Measurements from ENCODE around the gene FAM20B. TPM values are rescaled to one million over a fixed set of nuclear protein-coding genes. Genes with fewer than 3 reads are reported as not detected.
A peak's percentile ranks its signal among the peaks of the same experiment; 100 is the strongest.

Gene FAM20B
- total and polyA plus RNA-seq, 2 experiments from 2014 or later, result 5.3 to 22.5 TPM

DNA sequence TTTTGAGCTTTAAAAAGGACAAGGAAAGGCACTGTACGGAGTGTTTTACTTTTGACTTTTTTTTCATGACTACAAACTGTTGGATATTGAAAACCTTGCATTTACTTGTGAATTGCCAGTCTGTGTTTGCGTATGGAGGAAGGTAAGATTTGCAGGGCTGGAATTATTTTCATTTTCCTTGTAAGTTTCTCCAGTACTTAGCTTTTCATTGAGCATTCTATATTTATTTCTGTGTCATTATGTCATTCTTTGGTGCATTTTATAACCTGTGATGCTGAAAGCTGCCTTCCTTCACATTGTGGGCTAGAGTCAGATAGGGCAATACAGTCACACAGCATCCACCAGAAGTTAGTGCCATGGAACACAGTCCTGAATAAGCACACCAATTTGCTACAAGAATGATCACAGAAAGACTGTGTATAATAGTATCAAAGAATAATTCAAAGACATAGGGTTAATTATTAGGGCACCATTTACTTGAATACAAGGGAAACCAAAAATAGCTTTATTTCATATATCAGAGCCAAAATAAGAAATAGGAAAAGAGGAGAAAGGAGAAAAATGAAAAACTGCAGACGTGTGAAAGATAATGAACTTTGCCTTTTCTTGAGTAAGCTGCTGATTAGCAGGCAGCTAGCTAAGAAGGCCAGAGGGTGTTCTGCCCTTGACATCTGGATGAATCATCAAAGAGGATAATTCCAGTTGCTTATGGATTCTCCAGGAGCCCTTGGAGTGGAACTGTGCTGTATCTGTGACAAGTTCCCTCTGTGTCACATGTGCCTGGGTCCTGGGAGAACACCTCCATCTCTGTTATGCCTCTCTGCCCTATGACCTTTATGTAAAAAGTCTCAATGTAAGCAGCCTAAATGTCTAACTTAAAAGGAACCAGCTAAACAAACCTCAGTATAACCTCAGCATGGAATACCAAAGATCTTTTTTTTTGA lies 8.0 kb upstream of the FAM20B start:
- Histone ChIP-seq H3K4me2 (no peak overlapping the region), H3F3A (replicated peaks; ENCODE audit: low read depth) (no peaks in the 10 kb centered on the region), H3K4me1 (ENCODE audit: insufficient read depth) (no peaks in the 10 kb centered on the region), H2AFZ (peak overlapping the region; percentile 59; the same call in 1 of the 2 replicates), H3K9me2 (ENCODE audit: insufficient read depth) (no peaks in the 10 kb centered on the region; the same call in 1 of the 2 replicates), H4K20me1 (replicated peaks; ENCODE audit: insufficient read depth) (no peaks in the 10 kb centered on the region), H3K27ac (ENCODE audit: low read depth) (no peak overlapping the region), H3K4me3 (no peak overlapping the region), H3K36me3 (ENCODE audit: insufficient read depth) (no peaks in the 10 kb centered on the region), H3K79me2 (replicated peaks; ENCODE audit: insufficient read depth) (no peaks in the 10 kb centered on the region), H3K27me3 (ENCODE audit: insufficient read depth) (no peaks in the 10 kb centered on the region)
- no peak for ATAC-seq
- Mint-ChIP-seq H3K27me3 (ENCODE audit: insufficient read depth, low read depth, poor library complexity) (no peaks in the 10 kb centered on the region), H3K27ac (no peak overlapping the region), H3K4me1 (no peaks in the 10 kb centered on the region; the same call in 2 of the 3 replicates), H3K9me3 (no peaks in the 10 kb centered on the region), H3K4me3 (no peak overlapping the region), H3K36me3 (ENCODE audit: low read depth) (no peaks in the 10 kb centered on the region)
- no peak for TF ChIP-seq EZH2phosphoT487 (IDR thresholded peaks at IDR 0.05; ENCODE audit: unreplicated experiment)
- no peak for TF ChIP-seq POLR2AphosphoS5 (IDR thresholded peaks at IDR 0.05; ENCODE audit: low read depth)
- TF ChIP-seq EZH2 (IDR thresholded peaks at IDR 0.05; ENCODE audit: low read depth, unreplicated experiment), result no peak
- no peak for TF ChIP-seq ZNF114 (CRISPR knock-in tag; IDR thresholded peaks at IDR 0.05)
- no peak for TF ChIP-seq NANOG (IDR thresholded peaks at IDR 0.05; ENCODE audit: borderline replicate concordance)
- no peak for TF ChIP-seq ZNF331 (CRISPR knock-in tag; IDR thresholded peaks at IDR 0.05; ENCODE audit: low read depth)
- DNase-seq (ENCODE audit: low spot score), result no peak

GRCh38 chr1:179021873-179022272 lies 3.8 kb upstream of the FAM20B start:
- Histone ChIP-seq H3K27me3 (ENCODE audit: insufficient read depth) (no peaks in the 10 kb centered on the region; the same call in 1 of the 2 replicates), H3K4me1 (ENCODE audit: insufficient read depth) (peaks cover 1% of the 10 kb centered on the region), H4K20me1 (replicated peaks; ENCODE audit: insufficient read depth) (no peaks in the 10 kb centered on the region), H2AFZ (peak overlapping the region; percentile 66; the same call in 1 of the 2 replicates), H3K27ac (ENCODE audit: low read depth) (no peak overlapping the region), H3K79me2 (replicated peaks; ENCODE audit: insufficient read depth) (peaks cover 3% of the 10 kb centered on the region), H3F3A (replicated peaks; ENCODE audit: low read depth) (peaks cover 7% of the 10 kb centered on the region), H3K4me2 (no peak overlapping the region), H3K4me3 (no peak overlapping the region), H3K36me3 (ENCODE audit: insufficient read depth) (no peaks in the 10 kb centered on the region), H3K9me2 (ENCODE audit: insufficient read depth) (no peaks in the 10 kb centered on the region)
- ATAC-seq (no peak), DNase-seq (ENCODE audit: low spot score) (no peak)
- Mint-ChIP-seq H3K27ac (no peak overlapping the region), H3K4me1 (peaks cover 17% of the 10 kb centered on the region; the same call in 2 of the 3 replicates), H3K36me3 (ENCODE audit: low read depth) (no peaks in the 10 kb centered on the region; the same call in 2 of the 3 replicates), H3K27me3 (ENCODE audit: insufficient read depth, low read depth, poor library complexity) (peaks cover 4% of the 10 kb centered on the region), H3K4me3 (no peak overlapping the region), H3K9me3 (no peaks in the 10 kb centered on the region)
- TF ChIP-seq CREB1 (CRISPR knock-in tag; IDR thresholded peaks at IDR 0.05; ENCODE audit: low read depth), result no peak
- no peak for TF ChIP-seq ZNF462 (CRISPR knock-in tag; IDR thresholded peaks at IDR 0.05)
- TF ChIP-seq, protein P1, sequence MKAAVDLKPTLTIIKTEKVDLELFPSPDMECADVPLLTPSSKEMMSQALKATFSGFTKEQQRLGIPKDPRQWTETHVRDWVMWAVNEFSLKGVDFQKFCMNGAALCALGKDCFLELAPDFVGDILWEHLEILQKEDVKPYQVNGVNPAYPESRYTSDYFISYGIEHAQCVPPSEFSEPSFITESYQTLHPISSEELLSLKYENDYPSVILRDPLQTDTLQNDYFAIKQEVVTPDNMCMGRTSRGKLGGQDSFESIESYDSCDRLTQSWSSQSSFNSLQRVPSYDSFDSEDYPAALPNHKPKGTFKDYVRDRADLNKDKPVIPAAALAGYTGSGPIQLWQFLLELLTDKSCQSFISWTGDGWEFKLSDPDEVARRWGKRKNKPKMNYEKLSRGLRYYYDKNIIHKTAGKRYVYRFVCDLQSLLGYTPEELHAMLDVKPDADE (IDR thresholded peaks at IDR 0.05), result no peak
- TF ChIP-seq, protein P2, sequence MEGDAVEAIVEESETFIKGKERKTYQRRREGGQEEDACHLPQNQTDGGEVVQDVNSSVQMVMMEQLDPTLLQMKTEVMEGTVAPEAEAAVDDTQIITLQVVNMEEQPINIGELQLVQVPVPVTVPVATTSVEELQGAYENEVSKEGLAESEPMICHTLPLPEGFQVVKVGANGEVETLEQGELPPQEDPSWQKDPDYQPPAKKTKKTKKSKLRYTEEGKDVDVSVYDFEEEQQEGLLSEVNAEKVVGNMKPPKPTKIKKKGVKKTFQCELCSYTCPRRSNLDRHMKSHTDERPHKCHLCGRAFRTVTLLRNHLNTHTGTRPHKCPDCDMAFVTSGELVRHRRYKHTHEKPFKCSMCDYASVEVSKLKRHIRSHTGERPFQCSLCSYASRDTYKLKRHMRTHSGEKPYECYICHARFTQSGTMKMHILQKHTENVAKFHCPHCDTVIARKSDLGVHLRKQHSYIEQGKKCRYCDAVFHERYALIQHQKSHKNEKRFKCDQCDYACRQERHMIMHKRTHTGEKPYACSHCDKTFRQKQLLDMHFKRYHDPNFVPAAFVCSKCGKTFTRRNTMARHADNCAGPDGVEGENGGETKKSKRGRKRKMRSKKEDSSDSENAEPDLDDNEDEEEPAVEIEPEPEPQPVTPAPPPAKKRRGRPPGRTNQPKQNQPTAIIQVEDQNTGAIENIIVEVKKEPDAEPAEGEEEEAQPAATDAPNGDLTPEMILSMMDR (conservative IDR thresholded peaks at IDR 0.05; ENCODE audit: low read depth in 2 of 2), result no peak
- TF ChIP-seq EZH2 (IDR thresholded peaks at IDR 0.05; ENCODE audit: low read depth, unreplicated experiment), result no peak

Data from GM23338 (cell line).